Breast epithelium (tissue), 3 donors: Measurements from ENCODE around the gene SLC4A11.

Experiments
- CTCF ChIP-seq, 3 donors: fragments of 450-650 bp; IDR thresholded peaks; one replicate each; pipeline ENCODE4 v1.5.1; 2016 to 2017; ENCODE audit warnings: antibody characterized with exemption in 3 of 3, mild to moderate bottlenecking in 3 of 3, moderate library complexity in 3 of 3
- POLR2A ChIP-seq: fragments of 450-650 bp; IDR thresholded peaks from one replicate; pipeline ENCODE4 v1.6.1; 2016; ENCODE audit warnings: antibody characterized with exemption, mild to moderate bottlenecking, moderate library complexity

- TF ChIP-seq CTCF (IDR thresholded peaks at IDR 0.05) (no peak), POLR2A (no peak)
Measured at GRCh38 chr20:3226093-3226492, 12.9 kb downstream of the SLC4A11 start.
